Body of pancreas (tissue), 4 donors: ENCODE measurements around the gene MAP2K5.

ENCODE experiments used
- POLR2A ChIP-seq, 3 donors: fragments of 450-650 bp; IDR thresholded peaks; one replicate each; pipeline ENCODE4 v1.6.1; 2016; ENCODE audit warnings: antibody characterized with exemption in 3 of 3, mild to moderate bottlenecking in 2 of 3
- TF ChIP-seq, protein P1 (sequence below), 7 experiments: fragments of 450-650 bp in 4 of 7; fragments of 200-600 bp in 3 of 7; sonication (generic) in 3 of 7; IDR thresholded peaks; one replicate each; pipeline ENCODE4 v1.5.1; 2016 to 2019; ENCODE audit warnings: antibody characterized with exemption in 7 of 7

DNA sequence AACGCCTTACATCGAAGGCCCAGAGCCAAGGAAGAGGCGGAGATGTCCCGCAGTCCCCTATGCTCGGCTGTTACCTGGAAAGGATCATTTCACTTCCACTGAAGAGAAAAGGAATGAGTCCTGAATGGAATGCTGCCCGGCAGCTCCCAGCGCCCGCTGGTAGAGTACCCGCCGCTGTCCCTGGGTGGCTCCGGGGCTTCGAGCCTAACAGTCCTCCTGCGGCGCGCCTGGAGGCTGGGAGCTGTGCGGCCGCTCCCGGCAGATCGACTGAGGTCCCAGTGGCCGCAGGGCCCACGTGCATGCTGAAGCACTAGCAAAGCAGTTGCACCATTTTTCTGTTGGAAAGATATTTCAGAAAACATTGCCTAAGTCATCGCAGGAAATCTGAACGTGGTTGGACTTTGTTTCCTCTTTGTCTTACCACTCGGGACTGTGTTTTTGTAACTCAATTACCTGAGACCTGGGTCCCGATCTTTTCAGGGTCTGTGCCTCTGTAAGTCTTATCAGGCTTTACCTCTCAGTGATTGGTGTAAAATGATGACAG is 296.4 kb downstream of the MAP2K5 start:
- TF ChIP-seq, protein P1, sequence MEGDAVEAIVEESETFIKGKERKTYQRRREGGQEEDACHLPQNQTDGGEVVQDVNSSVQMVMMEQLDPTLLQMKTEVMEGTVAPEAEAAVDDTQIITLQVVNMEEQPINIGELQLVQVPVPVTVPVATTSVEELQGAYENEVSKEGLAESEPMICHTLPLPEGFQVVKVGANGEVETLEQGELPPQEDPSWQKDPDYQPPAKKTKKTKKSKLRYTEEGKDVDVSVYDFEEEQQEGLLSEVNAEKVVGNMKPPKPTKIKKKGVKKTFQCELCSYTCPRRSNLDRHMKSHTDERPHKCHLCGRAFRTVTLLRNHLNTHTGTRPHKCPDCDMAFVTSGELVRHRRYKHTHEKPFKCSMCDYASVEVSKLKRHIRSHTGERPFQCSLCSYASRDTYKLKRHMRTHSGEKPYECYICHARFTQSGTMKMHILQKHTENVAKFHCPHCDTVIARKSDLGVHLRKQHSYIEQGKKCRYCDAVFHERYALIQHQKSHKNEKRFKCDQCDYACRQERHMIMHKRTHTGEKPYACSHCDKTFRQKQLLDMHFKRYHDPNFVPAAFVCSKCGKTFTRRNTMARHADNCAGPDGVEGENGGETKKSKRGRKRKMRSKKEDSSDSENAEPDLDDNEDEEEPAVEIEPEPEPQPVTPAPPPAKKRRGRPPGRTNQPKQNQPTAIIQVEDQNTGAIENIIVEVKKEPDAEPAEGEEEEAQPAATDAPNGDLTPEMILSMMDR (IDR thresholded peaks at IDR 0.05): peak in 3 of 7 experiments; percentile 16 to 37 (median 22)
- peak; percentile 27 to 54 (median 51) for TF ChIP-seq POLR2A (IDR thresholded peaks at IDR 0.05)
